ENCODE measurements around the gene AREL1.

AREL1 gene

DNA sequence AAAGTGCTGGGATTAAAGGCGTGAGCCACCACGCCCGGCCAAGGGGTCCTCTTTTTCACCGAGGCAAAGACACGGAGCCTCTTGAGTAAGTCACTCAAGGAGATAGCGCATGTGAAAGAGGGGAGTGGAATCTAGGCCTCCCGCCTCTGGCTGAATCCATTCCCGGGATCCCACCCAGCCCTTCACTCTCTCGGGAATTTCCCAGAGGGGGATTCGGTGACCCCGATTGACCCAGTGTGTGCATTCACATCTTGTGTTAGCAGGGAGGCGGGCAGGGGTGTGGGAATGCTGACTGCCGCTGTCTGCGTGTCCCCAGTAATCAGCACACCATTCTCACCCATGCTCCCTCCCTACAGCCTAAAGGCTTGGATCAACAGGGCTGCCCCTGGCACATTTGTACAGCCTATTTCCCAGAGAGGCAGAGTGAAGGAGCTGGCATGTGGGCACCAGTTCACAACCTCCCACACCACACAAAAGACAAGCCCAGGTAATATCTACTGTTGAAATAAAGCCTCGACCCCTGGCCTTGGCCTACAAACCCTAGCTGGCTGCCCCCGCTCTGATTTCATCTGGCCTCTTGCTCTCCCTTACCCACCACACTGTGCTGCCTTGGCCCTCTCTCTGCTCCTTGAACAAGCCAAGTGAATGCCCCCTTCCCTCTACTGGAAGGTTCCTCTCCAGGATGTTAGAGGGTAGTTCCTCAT is 99.5 kb downstream of the AREL1 start:
- TF ChIP-seq, protein P1, sequence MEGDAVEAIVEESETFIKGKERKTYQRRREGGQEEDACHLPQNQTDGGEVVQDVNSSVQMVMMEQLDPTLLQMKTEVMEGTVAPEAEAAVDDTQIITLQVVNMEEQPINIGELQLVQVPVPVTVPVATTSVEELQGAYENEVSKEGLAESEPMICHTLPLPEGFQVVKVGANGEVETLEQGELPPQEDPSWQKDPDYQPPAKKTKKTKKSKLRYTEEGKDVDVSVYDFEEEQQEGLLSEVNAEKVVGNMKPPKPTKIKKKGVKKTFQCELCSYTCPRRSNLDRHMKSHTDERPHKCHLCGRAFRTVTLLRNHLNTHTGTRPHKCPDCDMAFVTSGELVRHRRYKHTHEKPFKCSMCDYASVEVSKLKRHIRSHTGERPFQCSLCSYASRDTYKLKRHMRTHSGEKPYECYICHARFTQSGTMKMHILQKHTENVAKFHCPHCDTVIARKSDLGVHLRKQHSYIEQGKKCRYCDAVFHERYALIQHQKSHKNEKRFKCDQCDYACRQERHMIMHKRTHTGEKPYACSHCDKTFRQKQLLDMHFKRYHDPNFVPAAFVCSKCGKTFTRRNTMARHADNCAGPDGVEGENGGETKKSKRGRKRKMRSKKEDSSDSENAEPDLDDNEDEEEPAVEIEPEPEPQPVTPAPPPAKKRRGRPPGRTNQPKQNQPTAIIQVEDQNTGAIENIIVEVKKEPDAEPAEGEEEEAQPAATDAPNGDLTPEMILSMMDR (IDR thresholded peaks at IDR 0.05; ENCODE audit: low read depth, low read length, missing control alignments) = no peak
- Histone ChIP-seq H3K4me3 (ENCODE audit: low read depth, low read length) (no peak overlapping the region), H3K36me3 (replicated peaks) (no peaks in the 10 kb centered on the region), H3K27ac (no peak overlapping the region), H3K27me3 (replicated peaks) (no peaks in the 10 kb centered on the region)
- in situ Hi-C loops (cut with HindIII; ENCODE audit: low pct_ligation_motif_present, low sequenced_read_pairs) = no loop called here
- DNase-seq = no peak

DNA sequence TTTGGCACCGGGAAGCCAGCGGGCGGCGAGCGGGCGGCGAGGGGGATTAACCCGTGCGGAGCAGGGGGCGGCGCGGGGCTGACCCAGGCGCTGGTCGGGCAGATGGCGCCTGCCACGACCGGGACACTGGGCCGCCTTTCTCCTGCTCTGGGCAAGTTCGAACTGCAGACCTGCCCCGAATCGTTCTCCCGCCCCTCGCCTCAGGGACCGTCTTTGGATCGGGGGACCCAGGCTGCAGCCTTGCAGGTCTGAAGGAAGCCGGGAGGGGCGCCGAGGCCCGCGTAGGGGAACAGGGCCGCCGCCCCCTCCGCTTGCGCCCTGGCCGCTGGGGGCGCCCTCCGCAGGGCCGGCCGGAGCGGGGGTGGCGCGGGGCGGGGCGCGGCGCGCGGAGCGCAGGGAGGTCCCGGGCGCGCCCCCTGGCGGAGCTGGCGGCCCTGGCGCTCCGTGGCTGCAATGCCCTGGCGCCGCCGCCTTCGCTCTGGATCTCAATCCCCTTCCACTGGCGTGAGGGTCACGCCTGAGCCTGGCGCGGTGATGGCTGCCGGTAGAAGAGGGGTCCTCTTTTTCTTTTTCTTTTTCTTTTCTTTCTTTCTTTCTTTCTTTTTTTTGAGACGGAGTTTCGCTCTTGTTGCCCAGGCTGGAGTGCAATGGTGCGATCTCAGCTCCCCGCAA is 100.4 kb downstream of the AREL1 start:
- Histone ChIP-seq H3K27ac (no peak overlapping the region), H3K4me3 (ENCODE audit: low read depth, low read length) (peak overlapping the region; percentile 80), H3K27me3 (replicated peaks) (no peaks in the 10 kb centered on the region), H3K36me3 (replicated peaks) (no peaks in the 10 kb centered on the region)
- in situ Hi-C loops (cut with HindIII; ENCODE audit: low pct_ligation_motif_present, low sequenced_read_pairs) = no loop called here
- TF ChIP-seq, protein P1 (IDR thresholded peaks at IDR 0.05; ENCODE audit: low read depth, low read length, missing control alignments) = peak; percentile 61
- DNase-seq = peak; percentile 55

DNA sequence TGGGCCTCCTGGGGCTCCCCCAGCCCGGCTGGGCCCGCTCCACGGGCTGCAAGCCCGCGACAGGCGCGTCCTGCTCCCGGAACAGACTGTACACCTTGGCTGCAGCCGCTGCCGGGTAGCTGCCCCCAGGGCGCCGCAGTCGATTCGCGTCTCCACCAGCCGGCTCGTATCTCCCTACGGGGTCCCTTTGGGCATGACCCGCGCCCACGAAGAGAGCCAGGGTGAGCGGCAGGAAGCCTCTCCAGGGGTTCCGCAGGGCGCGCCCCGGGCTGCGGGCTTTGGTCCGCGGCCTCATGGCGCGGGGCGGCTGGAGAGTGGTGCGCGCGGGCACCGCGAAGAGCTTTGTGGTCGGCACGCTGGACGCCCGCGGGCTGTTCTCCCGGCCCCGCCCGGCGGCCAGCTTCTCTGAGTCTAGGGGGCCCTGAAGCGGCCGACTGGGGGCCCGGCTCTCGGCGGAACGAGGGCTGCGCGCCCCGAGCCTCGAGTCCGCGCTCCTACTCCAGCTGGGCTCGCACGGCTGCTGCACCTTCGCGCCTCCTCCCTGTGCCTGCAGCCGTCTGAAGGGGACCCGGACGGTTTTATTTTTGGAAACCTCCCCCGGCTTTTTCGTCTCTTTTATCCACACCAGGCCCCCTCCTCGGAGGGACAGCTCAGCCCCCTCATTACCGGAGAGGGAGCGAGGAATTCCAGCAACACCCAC is 101.1 kb downstream of the AREL1 start, which contains the start of gene LTBP2:
TSS of gene LTBP2 (minus strand) at position 588 of the 700 bp plus-strand sequence. CDS start at position 295, 293 bp downstream.
- H3K27me3 ChIP-seq (replicated peaks) = no peaks in the 10 kb centered on the region
- H3K4me3 ChIP-seq (ENCODE audit: low read depth, low read length) = peak within 1 kb of the TSS; percentile 80
- TF ChIP-seq, protein P1 (IDR thresholded peaks at IDR 0.05; ENCODE audit: low read depth, low read length, missing control alignments) = no peak
- H3K27ac ChIP-seq = no peak within 1 kb of the TSS
- in situ Hi-C loops (cut with HindIII; ENCODE audit: low pct_ligation_motif_present, low sequenced_read_pairs) = no loop called here
- H3K36me3 ChIP-seq (replicated peaks) = no peaks in the 10 kb centered on the region
- no peak for DNase-seq

All from brain microvascular endothelial cell (primary cell).